Measurements from ENCODE around the gene RAPGEF6. TPM values are rescaled to one million over a fixed set of nuclear protein-coding genes. Genes with fewer than 3 reads are reported as not detected.

The RAPGEF6 gene
- total RNA-seq, 4 donors from 2014 or later, result 14.0 to 23.7 (median 17.9) TPM

DNA sequence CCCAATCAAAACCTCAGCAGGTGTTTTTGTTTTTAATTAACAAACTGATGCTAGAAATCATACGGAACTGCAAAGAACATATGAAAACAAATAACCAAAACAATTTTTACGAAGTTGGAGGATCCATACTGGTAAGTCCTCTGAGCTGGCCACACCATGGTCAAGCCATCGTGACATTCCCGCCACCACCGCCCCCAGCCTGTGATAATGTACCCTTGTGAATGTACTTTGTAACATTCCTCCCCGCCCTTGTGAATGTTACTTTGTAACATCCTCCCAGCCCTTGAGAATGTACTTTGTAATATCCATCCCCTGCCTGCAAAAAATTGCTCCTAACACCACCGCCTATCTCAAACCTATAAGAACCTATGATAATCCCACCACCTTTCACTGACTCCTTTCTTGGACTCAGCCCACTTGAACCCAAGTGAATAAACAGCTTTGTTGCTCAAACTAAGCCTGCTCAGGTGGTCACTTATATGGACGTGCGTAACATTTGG, 63.3 kb downstream of the RAPGEF6 start:
- no peak overlapping the region for H3K4me3 ChIP-seq
- WGBS, 2 donors (ENCODE audit: low coverage in 1 of 2), result 96 to 100% methylated on average over 7 to 8 of the region's 9 CpGs
- no peak overlapping the region for H3K27ac ChIP-seq
- H3K36me3 ChIP-seq, result no peaks in the 10 kb centered on the region
- no peaks in the 10 kb centered on the region for H3K4me1 ChIP-seq
- no peak for ATAC-seq
- TF ChIP-seq POLR2A (IDR thresholded peaks at IDR 0.05), result no peak
- TF ChIP-seq POLR2AphosphoS5 (IDR thresholded peaks at IDR 0.05), result no peak
- TF ChIP-seq, protein P1, sequence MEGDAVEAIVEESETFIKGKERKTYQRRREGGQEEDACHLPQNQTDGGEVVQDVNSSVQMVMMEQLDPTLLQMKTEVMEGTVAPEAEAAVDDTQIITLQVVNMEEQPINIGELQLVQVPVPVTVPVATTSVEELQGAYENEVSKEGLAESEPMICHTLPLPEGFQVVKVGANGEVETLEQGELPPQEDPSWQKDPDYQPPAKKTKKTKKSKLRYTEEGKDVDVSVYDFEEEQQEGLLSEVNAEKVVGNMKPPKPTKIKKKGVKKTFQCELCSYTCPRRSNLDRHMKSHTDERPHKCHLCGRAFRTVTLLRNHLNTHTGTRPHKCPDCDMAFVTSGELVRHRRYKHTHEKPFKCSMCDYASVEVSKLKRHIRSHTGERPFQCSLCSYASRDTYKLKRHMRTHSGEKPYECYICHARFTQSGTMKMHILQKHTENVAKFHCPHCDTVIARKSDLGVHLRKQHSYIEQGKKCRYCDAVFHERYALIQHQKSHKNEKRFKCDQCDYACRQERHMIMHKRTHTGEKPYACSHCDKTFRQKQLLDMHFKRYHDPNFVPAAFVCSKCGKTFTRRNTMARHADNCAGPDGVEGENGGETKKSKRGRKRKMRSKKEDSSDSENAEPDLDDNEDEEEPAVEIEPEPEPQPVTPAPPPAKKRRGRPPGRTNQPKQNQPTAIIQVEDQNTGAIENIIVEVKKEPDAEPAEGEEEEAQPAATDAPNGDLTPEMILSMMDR (IDR thresholded peaks at IDR 0.05), result no peak
- no peak for TF ChIP-seq EP300 (IDR thresholded peaks at IDR 0.05)
- no peaks in the 10 kb centered on the region for H3K27me3 ChIP-seq
- no peaks in the 10 kb centered on the region for H3K9me3 ChIP-seq

DNA sequence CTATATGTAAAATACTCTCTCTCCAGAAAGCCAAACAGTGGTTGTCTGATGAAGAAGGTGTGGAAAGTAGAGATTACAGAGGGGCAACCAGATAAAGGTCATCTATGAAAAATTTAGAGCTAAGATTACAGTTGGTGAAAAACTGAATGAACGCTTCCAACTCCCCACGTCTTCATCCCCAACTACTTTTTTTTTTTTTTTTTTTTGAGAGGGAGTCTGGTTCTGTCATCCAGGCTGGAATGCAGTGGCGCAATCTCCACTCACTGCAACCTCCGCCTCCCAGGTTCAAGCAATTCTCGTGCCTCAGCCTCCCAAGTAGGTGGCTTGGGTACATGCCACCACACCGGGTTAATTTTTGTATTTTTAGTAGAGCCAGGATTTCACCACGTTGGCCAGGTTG, 64.3 kb downstream of the RAPGEF6 start:
- 85 to 93% methylated on average over 5 to 6 of the region's 7 CpGs for WGBS, 2 donors (ENCODE audit: low coverage in 1 of 2)
- ATAC-seq, result no peak
- TF ChIP-seq EP300 (IDR thresholded peaks at IDR 0.05), result no peak
- TF ChIP-seq POLR2A (IDR thresholded peaks at IDR 0.05), result no peak
- TF ChIP-seq POLR2AphosphoS5 (IDR thresholded peaks at IDR 0.05), result no peak
- TF ChIP-seq, protein P1 (IDR thresholded peaks at IDR 0.05), result no peak

DNA sequence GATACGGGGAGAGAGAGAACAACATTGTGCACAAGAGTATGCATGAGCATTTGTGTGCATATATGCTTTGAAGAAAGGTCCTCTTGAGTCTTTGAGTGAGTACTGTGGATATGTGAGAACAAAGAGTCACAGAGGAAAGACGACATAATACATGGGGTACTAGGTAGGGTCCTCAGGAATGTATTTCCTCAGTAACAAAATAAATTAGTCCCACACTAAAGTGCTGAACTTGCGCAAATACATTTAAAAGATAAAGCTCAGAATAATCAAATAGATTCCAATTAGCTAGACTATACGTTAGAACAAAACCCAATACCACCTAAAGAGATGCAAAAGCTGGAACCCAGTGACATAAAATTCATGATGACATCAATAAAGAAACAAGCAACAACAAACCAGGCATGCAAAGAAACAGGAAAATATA, 70.8 kb downstream of the RAPGEF6 start:
- H3K4me3 ChIP-seq, result no peak overlapping the region
- TF ChIP-seq POLR2A (IDR thresholded peaks at IDR 0.05) (no peak), EP300 (IDR thresholded peaks at IDR 0.05) (no peak), POLR2AphosphoS5 (IDR thresholded peaks at IDR 0.05) (no peak)
- TF ChIP-seq, protein P1 (IDR thresholded peaks at IDR 0.05), result no peak
- peaks cover 0 to 5% of the 10 kb centered on the region in 2 donors for H3K36me3 ChIP-seq
- no peak overlapping the region for H3K27ac ChIP-seq
- no peak for ATAC-seq
- 83 to 91% methylated on average over 4 of the region's 4 CpGs for WGBS, 2 donors (ENCODE audit: low coverage in 1 of 2)
- no peaks in the 10 kb centered on the region for H3K9me3 ChIP-seq
- H3K27me3 ChIP-seq, result no peaks in the 10 kb centered on the region
- H3K4me1 ChIP-seq, result no peaks in the 10 kb centered on the region

More for the DNA sequence above, 64.3 kb downstream of the RAPGEF6 start:
- H3K27me3 ChIP-seq, result no peaks in the 10 kb centered on the region
- H3K27ac ChIP-seq, result no peak overlapping the region
- H3K4me3 ChIP-seq, result no peak overlapping the region
- H3K9me3 ChIP-seq, result no peaks in the 10 kb centered on the region
- H3K36me3 ChIP-seq, result no peaks in the 10 kb centered on the region
- H3K4me1 ChIP-seq, result no peaks in the 10 kb centered on the region

DNA sequence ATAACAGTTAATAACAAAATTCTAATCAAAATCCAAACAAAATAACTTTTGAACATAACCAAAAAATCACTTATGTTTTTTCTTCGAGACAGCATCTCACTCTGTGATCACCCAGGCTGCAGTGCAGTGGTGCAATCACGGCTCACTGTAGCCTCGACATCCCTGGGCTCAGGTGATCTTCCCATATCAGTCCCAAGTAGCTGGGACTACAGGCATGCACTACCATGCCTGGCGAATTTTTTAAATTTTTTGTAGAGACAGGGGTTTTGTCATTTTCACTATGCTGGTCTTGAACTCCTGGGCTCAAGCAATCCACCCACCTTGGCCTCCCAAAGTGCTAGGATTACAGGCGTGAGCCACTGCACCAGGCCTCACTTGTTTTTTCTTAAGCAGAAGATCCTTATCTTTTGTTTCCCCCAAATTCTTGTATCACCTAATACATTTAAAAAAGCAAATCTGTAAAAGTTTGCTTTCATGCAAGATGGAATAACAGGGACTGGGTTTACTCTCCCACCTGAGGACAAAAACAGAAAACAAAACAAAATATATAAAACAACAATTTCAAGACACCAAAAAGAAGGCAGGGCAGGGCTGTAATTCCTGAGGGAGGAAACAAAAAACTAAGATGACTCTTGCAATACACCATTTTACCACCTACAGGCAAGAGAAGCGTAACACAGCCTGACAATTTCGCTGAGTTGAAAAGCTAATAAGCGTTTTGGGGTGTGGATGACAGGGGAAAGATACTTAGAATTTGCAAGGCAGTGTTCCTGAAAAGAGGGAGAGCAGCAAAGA, 71.4 kb downstream of the RAPGEF6 start:
- 87 to 91% methylated on average over 7 to 8 of the region's 8 CpGs for WGBS, 2 donors (ENCODE audit: low coverage in 1 of 2)
- no peak overlapping the region for H3K27ac ChIP-seq

More for the DNA sequence above, 71.4 kb downstream of the RAPGEF6 start:
- no peaks in the 10 kb centered on the region for H3K9me3 ChIP-seq
- ATAC-seq, result no peak
- H3K4me1 ChIP-seq, result no peaks in the 10 kb centered on the region
- TF ChIP-seq EP300 (IDR thresholded peaks at IDR 0.05) (no peak), POLR2A (IDR thresholded peaks at IDR 0.05) (no peak), POLR2AphosphoS5 (IDR thresholded peaks at IDR 0.05) (no peak)
- TF ChIP-seq, protein P1 (IDR thresholded peaks at IDR 0.05), result no peak
- H3K4me3 ChIP-seq, result no peak overlapping the region
- H3K27me3 ChIP-seq, result no peaks in the 10 kb centered on the region
- peaks cover 0 to 11% of the 10 kb centered on the region in 2 donors for H3K36me3 ChIP-seq
